B cell (primary cell): ENCODE measurements around the gene EFNA5.

Experiments used
- EZH2 ChIP-seq: IDR thresholded peaks from 2 replicates; pipeline ENCODE4 v1.6.1; 2012; ENCODE audit warnings: borderline replicate concordance, low read depth, mild to moderate bottlenecking, moderate library complexity, low read length; ENCODE audit not compliant: insufficient read depth, poor library complexity, severe bottlenecking
- TF ChIP-seq, protein P1 (sequence below): fragments of 200-600 bp; IDR thresholded peaks from one replicate; pipeline ENCODE4 v1.8.0; 2022; ENCODE audit warnings: antibody characterized with exemption, mild to moderate bottlenecking

DNA sequence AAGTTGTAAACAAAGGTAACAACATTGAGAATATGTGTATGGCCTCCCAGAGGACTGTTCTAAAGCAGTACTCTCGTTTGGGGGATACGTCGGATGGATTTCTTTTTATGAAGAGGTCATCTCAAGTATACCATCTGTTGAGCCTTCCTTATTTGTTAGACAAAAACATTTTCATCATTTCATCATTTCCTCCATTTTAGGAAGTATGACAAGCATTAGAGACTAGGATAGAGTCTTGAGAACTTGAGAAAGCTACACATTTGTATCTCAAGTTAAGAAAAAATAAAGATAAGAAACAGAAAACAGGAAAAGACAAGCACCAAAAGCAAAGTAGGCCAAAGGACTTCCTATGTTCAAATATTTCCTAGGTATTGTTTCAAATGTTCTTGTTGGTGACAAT is 307.0 kb downstream of the EFNA5 start:
- TF ChIP-seq, protein P1, sequence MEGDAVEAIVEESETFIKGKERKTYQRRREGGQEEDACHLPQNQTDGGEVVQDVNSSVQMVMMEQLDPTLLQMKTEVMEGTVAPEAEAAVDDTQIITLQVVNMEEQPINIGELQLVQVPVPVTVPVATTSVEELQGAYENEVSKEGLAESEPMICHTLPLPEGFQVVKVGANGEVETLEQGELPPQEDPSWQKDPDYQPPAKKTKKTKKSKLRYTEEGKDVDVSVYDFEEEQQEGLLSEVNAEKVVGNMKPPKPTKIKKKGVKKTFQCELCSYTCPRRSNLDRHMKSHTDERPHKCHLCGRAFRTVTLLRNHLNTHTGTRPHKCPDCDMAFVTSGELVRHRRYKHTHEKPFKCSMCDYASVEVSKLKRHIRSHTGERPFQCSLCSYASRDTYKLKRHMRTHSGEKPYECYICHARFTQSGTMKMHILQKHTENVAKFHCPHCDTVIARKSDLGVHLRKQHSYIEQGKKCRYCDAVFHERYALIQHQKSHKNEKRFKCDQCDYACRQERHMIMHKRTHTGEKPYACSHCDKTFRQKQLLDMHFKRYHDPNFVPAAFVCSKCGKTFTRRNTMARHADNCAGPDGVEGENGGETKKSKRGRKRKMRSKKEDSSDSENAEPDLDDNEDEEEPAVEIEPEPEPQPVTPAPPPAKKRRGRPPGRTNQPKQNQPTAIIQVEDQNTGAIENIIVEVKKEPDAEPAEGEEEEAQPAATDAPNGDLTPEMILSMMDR: no peak
- no peak for TF ChIP-seq EZH2
